ENCODE results near the gene MTA1.

Gene MTA1

GRCh38 chr14:105492031-105492970 is 72.7 kb downstream of the MTA1 start:
- peaks cover 62% of the 10 kb centered on the region for H3K36me3 Mint-ChIP-seq (ENCODE audit: low read depth)
- H3K9me3 Mint-ChIP-seq: no peaks in the 10 kb centered on the region
- intact Hi-C loops (cut with micrococcal nuclease): loop anchor here (5.0 kb wide), 2 partner anchors 35 to 100 kb away; partner anchors contain the start of gene TMEM121
- peak overlapping the region; percentile 100 for H3K27ac Mint-ChIP-seq
- peak overlapping the region; percentile 72 for H3K4me3 Mint-ChIP-seq
- peaks cover 33% of the 10 kb centered on the region for H3K4me1 Mint-ChIP-seq (ENCODE audit: low read depth)
- no peaks in the 10 kb centered on the region for H3K27me3 Mint-ChIP-seq

- H3K9me3 Mint-ChIP-seq: no peaks in the 10 kb centered on the region
- peaks cover 62% of the 10 kb centered on the region for H3K36me3 Mint-ChIP-seq (ENCODE audit: low read depth)
- no peak overlapping the region for H3K4me3 Mint-ChIP-seq
- H3K27me3 Mint-ChIP-seq: no peaks in the 10 kb centered on the region
- H3K4me1 Mint-ChIP-seq (ENCODE audit: low read depth): peaks cover 24% of the 10 kb centered on the region
- H3K27ac Mint-ChIP-seq: no peak overlapping the region
- intact Hi-C loops (cut with micrococcal nuclease): loop anchor here (5.0 kb wide), 2 partner anchors 34 to 101 kb away; partner anchors contain the start of gene TMEM121
Measured at GRCh38 chr14:105492971-105493871, 73.6 kb downstream of the MTA1 start.

GRCh38 chr14:105493921-105494605 is 74.4 kb downstream of the MTA1 start:
- no peaks in the 10 kb centered on the region for H3K27me3 Mint-ChIP-seq
- H3K9me3 Mint-ChIP-seq: no peaks in the 10 kb centered on the region
- H3K4me1 Mint-ChIP-seq (ENCODE audit: low read depth): peaks cover 16% of the 10 kb centered on the region
- peaks cover 62% of the 10 kb centered on the region for H3K36me3 Mint-ChIP-seq (ENCODE audit: low read depth)
- intact Hi-C loops (cut with micrococcal nuclease): loop anchor here (5.0 kb wide), 2 partner anchors 33 to 102 kb away; partner anchors contain the start of gene TMEM121
- no peak overlapping the region for H3K4me3 Mint-ChIP-seq
- no peak overlapping the region for H3K27ac Mint-ChIP-seq

GRCh38 chr14:105494606-105494929 is 74.9 kb downstream of the MTA1 start:
- Mint-ChIP-seq H3K4me1 (ENCODE audit: low read depth) (peaks cover 11% of the 10 kb centered on the region), H3K4me3 (no peak overlapping the region), H3K36me3 (ENCODE audit: low read depth) (peaks cover 58% of the 10 kb centered on the region), H3K9me3 (no peaks in the 10 kb centered on the region), H3K27ac (no peak overlapping the region), H3K27me3 (no peaks in the 10 kb centered on the region)
- intact Hi-C loops (cut with micrococcal nuclease): loop anchor here (5.0 kb wide), 2 partner anchors 33 to 102 kb away; partner anchors contain the start of gene TMEM121

- intact Hi-C loops (cut with micrococcal nuclease): no loop called here
- no peak overlapping the region for H3K27ac Mint-ChIP-seq
- H3K4me1 Mint-ChIP-seq (ENCODE audit: low read depth): peaks cover 7% of the 10 kb centered on the region
- H3K27me3 Mint-ChIP-seq: no peaks in the 10 kb centered on the region
- peaks cover 57% of the 10 kb centered on the region for H3K36me3 Mint-ChIP-seq (ENCODE audit: low read depth)
- no peak overlapping the region for H3K4me3 Mint-ChIP-seq
- H3K9me3 Mint-ChIP-seq: no peaks in the 10 kb centered on the region
Measured at GRCh38 chr14:105495101-105495989, 75.7 kb downstream of the MTA1 start.

GRCh38 chr14:105495990-105496830 is 76.6 kb downstream of the MTA1 start:
- Mint-ChIP-seq H3K9me3 (no peaks in the 10 kb centered on the region), H3K36me3 (ENCODE audit: low read depth) (peaks cover 57% of the 10 kb centered on the region), H3K27ac (no peak overlapping the region), H3K4me3 (no peak overlapping the region), H3K27me3 (no peaks in the 10 kb centered on the region), H3K4me1 (ENCODE audit: low read depth) (peaks cover 7% of the 10 kb centered on the region)
- intact Hi-C loops (cut with micrococcal nuclease): no loop called here

GRCh38 chr14:105496831-105497591 is 77.4 kb downstream of the MTA1 start:
- Mint-ChIP-seq H3K27me3 (no peaks in the 10 kb centered on the region), H3K36me3 (ENCODE audit: low read depth) (peaks cover 57% of the 10 kb centered on the region), H3K27ac (no peak overlapping the region), H3K4me3 (no peak overlapping the region), H3K4me1 (ENCODE audit: low read depth) (peaks cover 2% of the 10 kb centered on the region), H3K9me3 (no peaks in the 10 kb centered on the region)
- intact Hi-C loops (cut with micrococcal nuclease): no loop called here

GRCh38 chr14:105497671-105498429 is 78.2 kb downstream of the MTA1 start:
- H3K27me3 Mint-ChIP-seq: peaks cover 5% of the 10 kb centered on the region
- H3K9me3 Mint-ChIP-seq: no peaks in the 10 kb centered on the region
- H3K36me3 Mint-ChIP-seq (ENCODE audit: low read depth): peaks cover 55% of the 10 kb centered on the region
- no peaks in the 10 kb centered on the region for H3K4me1 Mint-ChIP-seq (ENCODE audit: low read depth)
- intact Hi-C loops (cut with micrococcal nuclease): no loop called here
- no peak overlapping the region for H3K27ac Mint-ChIP-seq
- no peak overlapping the region for H3K4me3 Mint-ChIP-seq

GRCh38 chr14:105498430-105499255 is 79.0 kb downstream of the MTA1 start:
- H3K9me3 Mint-ChIP-seq: no peaks in the 10 kb centered on the region
- peaks cover 47% of the 10 kb centered on the region for H3K36me3 Mint-ChIP-seq (ENCODE audit: low read depth)
- intact Hi-C loops (cut with micrococcal nuclease): no loop called here

GRCh38 chr14:105499256-105500035 is 79.8 kb downstream of the MTA1 start:
- intact Hi-C loops (cut with micrococcal nuclease): no loop called here
- H3K4me1 Mint-ChIP-seq (ENCODE audit: low read depth): no peaks in the 10 kb centered on the region
- H3K27ac Mint-ChIP-seq: no peak overlapping the region
- H3K9me3 Mint-ChIP-seq: no peaks in the 10 kb centered on the region
- H3K27me3 Mint-ChIP-seq: peaks cover 10% of the 10 kb centered on the region
- H3K36me3 Mint-ChIP-seq (ENCODE audit: low read depth): peaks cover 39% of the 10 kb centered on the region
- H3K4me3 Mint-ChIP-seq: no peak overlapping the region

More at GRCh38 chr14:105498430-105499255, 79.0 kb downstream of the MTA1 start:
- H3K27me3 Mint-ChIP-seq: peaks cover 7% of the 10 kb centered on the region
- H3K4me3 Mint-ChIP-seq: no peak overlapping the region
- no peaks in the 10 kb centered on the region for H3K4me1 Mint-ChIP-seq (ENCODE audit: low read depth)
- no peak overlapping the region for H3K27ac Mint-ChIP-seq
